Heart left ventricle (tissue), 13 donors: ENCODE data around the gene MAP3K7CL.

Experiments used
- CTCF ChIP-seq, 12 donors: fragments of 200-600 bp; sonication (generic) in 4 of 12; IDR thresholded peaks; one replicate each; pipeline versions ENCODE4 v1.5.0 to v1.8.0; 2018 to 2022; ENCODE audit warnings: antibody characterized with exemption in 12 of 12, mild to moderate bottlenecking in 5 of 12
- POLR2A ChIP-seq, 2 donors: fragments of 450-650 bp; IDR thresholded peaks; one replicate each; pipeline ENCODE4 v1.6.1; 2017; ENCODE audit warnings: antibody characterized with exemption in 2 of 2, mild to moderate bottlenecking in 2 of 2, moderate library complexity in 2 of 2
- donor health status: ischemic (EF 13 %, LVEDD 7.1; RV severe dilation, severe dysfunction).
- donor health status: DM: no; HTN: yes; CAD: no.
- donor health status: DM: no; HTN: no; CAD: no.
- donor health status: ischemic (EF 25% LVEDD 6.9; RV normal size, moderate dysfunction).
- donor health status: ischemic (EF 25% LVEDD 5.7; RV mildly dilated, moderate dysfunction).
- donor health status: ischemic (EF 35%, LVEDD 5.7; RV mildly dilated, moderate dysfunction).
- donor health status: nonischemic (EF 11% LVEDD 7.7; RV severe dilation, severe dysfunction).
- donor health status: DM: yes; HTN: yes; CAD: no.
- donor health status: PGD.
- donor health status: ischemic (EF 29% LVEDD 5.4; RV normal size, mild dysfunction).
- donor health status: nonischemic (EF 23%, LVEDD 6.1; RV moderate dilation, normal function).

DNA sequence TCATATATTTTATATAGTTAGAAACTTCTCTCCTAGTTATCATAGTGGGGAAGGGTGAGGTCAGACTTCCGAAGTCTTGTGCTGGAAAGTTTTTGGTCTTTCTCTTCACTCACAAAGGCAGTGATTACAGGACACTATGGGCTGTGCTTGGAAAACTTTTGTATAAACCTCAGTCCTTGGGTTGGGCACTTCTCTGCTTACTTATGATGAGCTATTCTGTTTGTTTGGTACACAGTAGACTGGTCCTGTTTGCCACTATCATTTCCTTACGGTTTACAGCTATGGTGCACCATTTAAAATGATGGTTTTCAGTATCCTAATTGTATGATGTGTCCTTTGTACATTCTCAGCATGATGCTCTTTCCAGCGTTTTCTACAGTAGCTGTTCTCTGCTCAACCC is 75.5 kb downstream of the MAP3K7CL start:
- no peak for TF ChIP-seq POLR2A (IDR thresholded peaks at IDR 0.05)
- TF ChIP-seq CTCF (IDR thresholded peaks at IDR 0.05): no peak
